Measurements from ENCODE around the gene XXYLT1.

Gene XXYLT1

DNA sequence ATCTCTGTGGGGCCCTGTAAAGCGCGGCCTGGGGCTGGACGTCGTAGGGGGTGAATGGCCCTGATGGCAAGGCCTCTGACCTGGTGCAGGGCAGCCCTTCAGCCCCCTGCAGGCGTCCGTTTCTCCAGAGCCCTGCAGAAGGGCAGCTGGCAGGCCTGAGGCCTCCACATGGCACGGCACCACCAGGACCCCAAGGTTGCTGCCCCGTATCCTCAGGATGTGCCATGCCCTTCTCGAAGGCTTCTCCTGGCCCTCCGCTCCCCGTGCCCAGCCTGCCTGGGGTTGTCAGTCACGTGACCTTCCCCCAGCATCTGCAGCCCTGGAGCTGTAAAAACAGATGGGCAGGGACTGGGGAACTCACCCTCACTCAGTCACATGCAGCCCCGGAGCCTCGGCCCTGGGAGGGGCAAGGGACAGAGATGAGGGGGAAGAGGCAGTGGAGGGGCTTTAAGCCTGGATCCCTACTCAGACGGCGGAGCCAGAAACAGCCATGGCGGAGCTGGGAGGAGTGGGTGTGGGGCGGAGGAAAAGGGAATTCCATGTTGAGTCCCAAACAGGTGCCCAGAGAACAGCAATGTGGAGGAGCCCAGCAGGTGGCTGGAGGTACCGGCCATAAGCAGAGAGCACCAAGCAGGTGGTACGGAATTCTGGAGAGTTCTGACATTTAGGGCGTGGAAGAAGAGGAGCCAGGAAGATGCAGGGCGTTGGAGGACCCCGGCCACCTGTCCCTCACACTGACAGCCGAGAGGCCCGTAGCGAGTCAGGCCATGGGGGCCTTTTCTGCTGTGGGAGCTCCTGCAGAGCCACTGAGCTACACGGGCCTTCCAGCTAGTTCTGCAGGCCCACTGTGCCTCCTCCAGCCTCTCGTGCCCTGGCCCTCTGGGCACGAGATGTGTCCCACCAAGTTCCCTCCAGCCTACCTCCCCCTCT is 193.1 kb downstream of the XXYLT1 start:
- DNase-seq (ENCODE audit: low read depth in 2 of 2): no peak

DNA sequence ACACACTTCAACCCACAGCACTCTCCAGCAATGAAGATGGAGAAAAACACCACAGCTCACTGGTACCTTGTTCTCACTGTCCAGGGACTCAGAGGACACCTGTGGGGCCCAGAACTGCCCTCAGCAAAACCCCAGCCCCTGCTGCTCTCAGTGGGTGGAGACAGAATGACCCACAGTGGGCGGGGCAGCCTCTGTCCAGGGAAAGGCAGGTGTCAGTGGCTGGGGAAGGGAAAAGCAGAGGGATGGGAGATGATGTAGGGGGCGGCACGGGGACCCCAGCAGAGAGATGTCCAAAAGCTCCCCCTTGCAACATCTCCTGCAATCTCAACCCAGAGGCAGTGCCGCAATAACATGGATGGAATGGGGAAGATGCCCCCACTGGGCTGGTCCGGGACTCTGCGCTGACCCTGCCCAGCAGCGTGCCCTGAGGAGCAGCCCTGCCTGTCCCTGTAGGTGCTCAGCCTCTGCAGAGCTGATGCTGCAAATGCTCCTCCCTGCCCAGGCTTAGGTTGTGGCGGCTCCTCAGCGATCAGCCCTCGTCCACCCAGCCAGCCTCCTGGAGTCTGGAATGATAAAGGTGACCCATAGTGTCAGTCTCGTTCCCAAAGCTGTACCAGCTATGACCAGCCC is 193.9 kb downstream of the XXYLT1 start:
- no peak for DNase-seq (ENCODE audit: low read depth in 2 of 2)

GRCh38 chr3:195075941-195076875 is 194.8 kb downstream of the XXYLT1 start:
- DNase-seq (ENCODE audit: low read depth in 2 of 2): no peak

GRCh38 chr3:195075199-195075940 is 195.6 kb downstream of the XXYLT1 start:
- DNase-seq (ENCODE audit: low read depth in 2 of 2): no peak

- no peak for DNase-seq (ENCODE audit: low read depth in 2 of 2)
Observed at GRCh38 chr3:195073866-195074860, 196.8 kb downstream of the XXYLT1 start.

GRCh38 chr3:195072916-195073564 is 197.9 kb downstream of the XXYLT1 start:
- no peak for DNase-seq (ENCODE audit: low read depth in 2 of 2)

DNA sequence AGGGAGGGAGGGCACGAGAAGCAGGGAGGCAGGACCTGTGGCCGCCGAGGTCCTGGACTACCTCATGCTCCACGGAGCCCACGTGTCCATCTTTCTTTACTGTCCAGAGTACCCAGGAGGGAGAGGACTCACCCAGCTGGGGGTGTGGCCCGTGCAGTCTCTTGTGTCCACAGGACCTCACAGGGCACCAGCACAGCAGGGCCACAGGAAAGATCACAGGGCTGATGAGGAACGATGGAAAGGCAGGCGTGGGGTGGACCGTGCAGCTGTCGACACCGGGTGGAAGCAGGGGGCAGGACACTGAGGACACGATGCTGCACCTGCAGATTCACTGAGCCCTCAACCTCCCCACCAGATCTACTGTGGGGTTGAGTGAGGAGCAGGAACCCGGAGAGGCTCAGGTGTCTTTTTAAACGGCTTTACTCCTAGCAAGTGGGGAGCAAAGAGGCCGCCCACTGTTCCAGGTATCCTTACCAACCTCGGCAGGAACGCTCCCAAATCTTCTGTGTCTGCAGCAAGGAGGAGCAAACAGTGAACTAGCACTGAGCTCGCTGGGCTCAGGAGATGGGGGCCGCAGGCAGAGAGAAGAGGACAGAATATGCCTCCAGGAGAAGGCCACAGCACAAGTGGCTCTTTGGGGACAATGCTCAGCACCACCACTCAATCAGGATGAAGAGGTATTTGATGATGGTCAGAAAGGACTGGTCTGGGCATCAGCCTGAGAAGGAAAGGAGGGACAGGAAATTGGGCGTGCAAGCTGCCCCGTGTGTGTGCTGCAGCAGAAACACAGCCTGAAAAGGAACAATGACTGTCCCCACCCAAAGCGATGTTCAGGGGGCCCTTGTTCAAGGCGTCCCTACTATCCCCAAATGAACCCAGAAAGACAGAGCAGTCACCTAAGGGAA is 198.8 kb downstream of the XXYLT1 start:
- DNase-seq (ENCODE audit: low read depth in 2 of 2): no peak

DNA sequence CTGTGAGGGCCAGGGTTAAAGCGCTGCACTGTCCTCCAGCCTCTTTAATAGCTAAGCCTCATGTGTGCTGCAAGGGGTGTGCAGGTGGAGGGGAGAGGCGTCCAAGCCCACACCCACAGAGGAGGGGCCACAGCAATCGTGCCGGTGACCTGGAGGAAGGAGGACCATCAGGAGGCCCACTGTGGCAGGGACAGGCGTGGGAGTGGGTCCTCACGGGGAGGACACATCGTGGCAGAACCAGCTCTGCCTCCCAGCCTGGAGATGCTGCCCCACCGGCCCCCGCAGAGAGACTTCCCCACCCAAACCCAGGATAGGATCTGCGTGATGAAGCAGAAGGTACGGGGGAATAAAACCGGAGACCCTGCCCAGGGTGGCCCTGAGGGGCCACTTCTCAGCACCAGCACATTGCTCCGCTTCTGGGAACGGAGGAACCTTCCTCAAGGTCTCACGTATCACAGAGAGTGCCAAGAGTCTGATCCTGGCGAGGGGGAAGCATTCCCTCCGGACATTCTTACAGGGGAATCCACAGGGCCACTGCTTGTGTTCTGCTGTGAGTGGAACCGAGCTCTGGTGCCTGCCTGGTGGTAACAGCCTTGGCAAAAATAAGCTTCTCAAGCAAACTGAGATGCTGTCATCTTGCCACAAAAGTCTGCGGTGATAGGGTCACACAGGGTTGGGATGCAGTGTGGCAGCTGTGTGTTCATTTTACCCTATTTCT is 199.8 kb downstream of the XXYLT1 start:
- no peak for DNase-seq (ENCODE audit: low read depth in 2 of 2)

DNA sequence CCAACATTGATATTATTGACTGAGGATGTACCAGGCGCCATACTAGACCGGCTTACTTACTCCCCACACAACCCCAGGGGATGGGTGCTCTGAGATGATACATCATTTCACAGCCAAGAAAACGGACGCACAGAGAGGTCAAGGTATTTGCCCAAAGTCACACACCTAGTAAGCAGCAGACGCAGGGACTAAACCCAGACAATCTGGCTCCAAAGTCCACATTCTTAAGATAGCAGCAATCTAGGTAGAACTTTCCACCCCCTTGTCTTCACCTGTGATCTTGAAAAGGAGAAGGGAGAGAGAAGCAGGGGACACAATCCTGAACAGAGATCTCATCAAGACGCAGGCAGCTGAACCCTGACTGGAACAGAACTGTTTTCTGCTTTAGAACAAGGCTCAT is 200.6 kb downstream of the XXYLT1 start:
- DNase-seq (ENCODE audit: low read depth in 2 of 2): no peak

- no peak for DNase-seq (ENCODE audit: low read depth in 2 of 2)
Observed at GRCh38 chr3:195069501-195070251, 201.3 kb downstream of the XXYLT1 start.

- no peak for DNase-seq (ENCODE audit: low read depth in 2 of 2)
Observed at GRCh38 chr3:195068084-195069080, 202.6 kb downstream of the XXYLT1 start.

GRCh38 chr3:195066441-195066841 is 204.5 kb downstream of the XXYLT1 start:
- no peak for DNase-seq (ENCODE audit: low read depth in 2 of 2)

GRCh38 chr3:195065864-195066185 is 205.1 kb downstream of the XXYLT1 start:
- no peak for DNase-seq (ENCODE audit: low read depth in 2 of 2)

- no peak for DNase-seq (ENCODE audit: low read depth in 2 of 2)
Observed at GRCh38 chr3:195065142-195065863, 205.7 kb downstream of the XXYLT1 start.

- no peak for DNase-seq (ENCODE audit: low read depth in 2 of 2)
Observed at GRCh38 chr3:195064300-195064931, 206.5 kb downstream of the XXYLT1 start.
